ENCODE measurements around the gene TNFSF10.
A peak's percentile ranks its signal among the peaks of the same experiment; 100 is the strongest.
"Not testable (repeated sequence)": the region's sequence is repeated elsewhere in the genome, so short reads cannot be mapped to it uniquely, and the experiment has no call there.

The TNFSF10 gene

GRCh38 chr3:172511783-172512762, 11.2 kb downstream of the TNFSF10 start:
- TF ChIP-seq CTCF (IDR thresholded peaks at IDR 0.05; ENCODE audit: low read depth, low read length, missing control alignments) = no peak
- DNase-seq (ENCODE audit: extremely low read depth, low read depth) = no peak
- no peak overlapping the region for H3K4me3 ChIP-seq (replicated peaks; ENCODE audit: low read depth, low read length)

GRCh38 chr3:172506094-172506493, 17.1 kb downstream of the TNFSF10 start:
- no peak for DNase-seq (ENCODE audit: extremely low read depth, low read depth)
- TF ChIP-seq CTCF (IDR thresholded peaks at IDR 0.05; ENCODE audit: low read depth, low read length, missing control alignments) = no peak
- no peak overlapping the region for H3K4me3 ChIP-seq (replicated peaks; ENCODE audit: low read depth, low read length)

- no peak for TF ChIP-seq CTCF (IDR thresholded peaks at IDR 0.05; ENCODE audit: low read depth, low read length, missing control alignments)
- no peak overlapping the region for H3K4me3 ChIP-seq (replicated peaks; ENCODE audit: low read depth, low read length)
- no peak for DNase-seq (ENCODE audit: extremely low read depth, low read depth)
These were observed 21.7 kb downstream of the TNFSF10 start for GRCh38 chr3:172501540-172501939.

GRCh38 chr3:172490198-172490669, 33.0 kb downstream of the TNFSF10 start:
- DNase-seq (ENCODE audit: extremely low read depth, low read depth) = peak; percentile 50
- TF ChIP-seq CTCF (IDR thresholded peaks at IDR 0.05; ENCODE audit: low read depth, low read length, missing control alignments) = peak; percentile 76

GRCh38 chr3:172478116-172478515, 45.1 kb downstream of the TNFSF10 start:
- no peak for DNase-seq (ENCODE audit: extremely low read depth, low read depth)
- no peak overlapping the region for H3K4me3 ChIP-seq (replicated peaks; ENCODE audit: low read depth, low read length)
- no peak for TF ChIP-seq CTCF (IDR thresholded peaks at IDR 0.05; ENCODE audit: low read depth, low read length, missing control alignments)

More at GRCh38 chr3:172490198-172490669, 33.0 kb downstream of the TNFSF10 start:
- H3K4me3 ChIP-seq (replicated peaks; ENCODE audit: low read depth, low read length) = not testable (repeated sequence)

GRCh38 chr3:172476347-172476746, 46.9 kb downstream of the TNFSF10 start:
- no peak for TF ChIP-seq CTCF (IDR thresholded peaks at IDR 0.05; ENCODE audit: low read depth, low read length, missing control alignments)
- no peak for DNase-seq (ENCODE audit: extremely low read depth, low read depth)
- no peak overlapping the region for H3K4me3 ChIP-seq (replicated peaks; ENCODE audit: low read depth, low read length)

Measured in HFF-Myc (cell line).